GM12878 (cell line): ENCODE data around the gene BEST2. TPM values are rescaled to one million over a fixed set of nuclear protein-coding genes. Genes with fewer than 3 reads are reported as not detected.

ENCODE experiments used
- CBFB ChIP-seq: IDR thresholded peaks from 2 replicates; pipeline ENCODE4 v1.6.1; 2016; ENCODE audit warnings: antibody characterized with exemption, low read depth
- CBX5 ChIP-seq: sonication (generic); IDR thresholded peaks from 2 replicates; pipeline ENCODE4 v1.6.1; 2016; ENCODE audit warnings: low read depth, moderate library complexity, mild to moderate bottlenecking, inconsistent platforms
- ESRRA ChIP-seq: IDR thresholded peaks from 2 replicates; pipeline ENCODE4 v1.6.1; 2012; ENCODE audit warnings: mild to moderate bottlenecking, low read length, improper control_type of control experiment
- FOXK2 ChIP-seq: fragments of 450-650 bp; IDR thresholded peaks from 2 replicates; pipeline ENCODE4 v1.6.1; 2017; ENCODE audit warnings: mild to moderate bottlenecking, moderate library complexity
- HCFC1 ChIP-seq: fragments of 150-350 bp; IDR thresholded peaks from 2 replicates; pipeline ENCODE4 v1.6.1; 2014; ENCODE audit warnings: low read length
- HDAC6 ChIP-seq: fragments of 200-600 bp; sonication (generic); IDR thresholded peaks from one replicate; pipeline ENCODE4 v1.8.0; 2017; ENCODE audit warnings: antibody characterized with exemption; ENCODE audit not compliant: unreplicated experiment
- HDGF ChIP-seq: fragments of 450-650 bp; IDR thresholded peaks from 2 replicates; pipeline ENCODE4 v1.6.1; 2016; ENCODE audit warnings: antibody characterized with exemption
- JUND ChIP-seq: IDR thresholded peaks from 2 replicates; pipeline ENCODE4 v1.6.1; 2012; ENCODE audit warnings: low read depth, mild to moderate bottlenecking, low read length, improper control_type of control experiment, moderate library complexity
- MTA3 ChIP-seq: IDR thresholded peaks from 2 replicates; pipeline ENCODE4 v1.6.1; 2012; ENCODE audit warnings: low read length, inconsistent platforms, borderline replicate concordance
- NBN ChIP-seq: fragments of 450-650 bp; IDR thresholded peaks from 2 replicates; pipeline ENCODE4 v1.6.1; 2016
- NFYB ChIP-seq: IDR thresholded peaks from 2 replicates; pipeline ENCODE4 v1.6.1; 2011; ENCODE audit warnings: low read depth, mild to moderate bottlenecking, low read length, improper control_type of control experiment, moderate library complexity; ENCODE audit not compliant: insufficient read depth
- NR2F1 ChIP-seq: fragments of 450-650 bp; conservative IDR thresholded peaks from 2 replicates; pipeline ENCODE4 v1.6.1; 2017; ENCODE audit warnings: mild to moderate bottlenecking
- PML ChIP-seq: IDR thresholded peaks from 2 replicates; pipeline ENCODE4 v1.6.1; 2012; ENCODE audit warnings: low read length, inconsistent platforms
- POLR2AphosphoS2 ChIP-seq: IDR thresholded peaks from 2 replicates; pipeline ENCODE4 v1.6.1; 2011; ENCODE audit warnings: low read depth, mild to moderate bottlenecking, low read length, improper control_type of control experiment, moderate library complexity
- POLR2AphosphoS5 ChIP-seq: IDR thresholded peaks from 2 replicates; pipeline ENCODE4 v1.6.1; 2011; ENCODE audit warnings: mild to moderate bottlenecking, low read length, inconsistent platforms
- RB1 ChIP-seq: fragments of 450-650 bp; formaldehyde crosslinking; IDR thresholded peaks from 2 replicates; pipeline ENCODE4 v1.6.1; 2017; ENCODE audit warnings: mild to moderate bottlenecking, borderline replicate concordance
- SIN3A ChIP-seq: IDR thresholded peaks from 2 replicates; pipeline ENCODE4 v1.6.1; 2012; ENCODE audit warnings: low read depth, low read length, improper control_type of control experiment
- SIX5 ChIP-seq: IDR thresholded peaks from 2 replicates; pipeline ENCODE4 v1.6.1; 2011; ENCODE audit warnings: mild to moderate bottlenecking, low read depth, low read length, moderate library complexity; ENCODE audit not compliant: severe bottlenecking
- SMAD1 ChIP-seq: fragments of 450-650 bp; IDR thresholded peaks from 2 replicates; pipeline ENCODE4 v1.6.1; 2018; ENCODE audit warnings: mild to moderate bottlenecking, low read depth; ENCODE audit not compliant: partially characterized antibody
- SMARCA5 ChIP-seq: fragments of 450-650 bp; IDR thresholded peaks from 2 replicates; pipeline ENCODE4 v1.6.1; 2017; ENCODE audit warnings: mild to moderate bottlenecking
- SPI1 ChIP-seq: IDR thresholded peaks from 2 replicates; pipeline ENCODE4 v1.6.1; 2011; ENCODE audit warnings: low read depth, mild to moderate bottlenecking, low read length, moderate library complexity, borderline replicate concordance; ENCODE audit not compliant: insufficient read depth
- YY1 ChIP-seq: IDR thresholded peaks from 2 replicates; pipeline ENCODE4 v1.6.1; 2011; ENCODE audit warnings: low read depth, mild to moderate bottlenecking, low read length
- ZBED1 ChIP-seq: IDR thresholded peaks from 2 replicates; pipeline ENCODE4 v1.6.1; 2016; ENCODE audit warnings: borderline replicate concordance
- ZNF24 ChIP-seq: fragments of 450-650 bp; IDR thresholded peaks from 2 replicates; pipeline ENCODE4 v1.6.1; 2017; ENCODE audit warnings: antibody characterized with exemption, mild to moderate bottlenecking
- ZNF384 ChIP-seq: IDR thresholded peaks from 2 replicates; pipeline ENCODE4 v1.6.1; 2012; ENCODE audit warnings: low read depth, mild to moderate bottlenecking, low read length, improper control_type of control experiment, borderline replicate concordance
- polyA plus RNA-seq, 11 experiments: library from polyadenylated mRNA; depleted of rRNA in 4 of 11; unstranded in 6 of 11; stranded (reverse) in 5 of 11; fragments of >200 nt; fragmentation: Nextera tagmentation in 4 of 11; fragmentation: Illumina TruSeq in 1 of 11; extraction: Ambion mirVana in 4 of 11; extraction: Trizol in 1 of 11; gene quantifications; 1 replicate in 1 of 11; 2 replicates in 10 of 11; pipeline versions ENCODE4 v1.2.1 to v1.2.3, GENCODE V29; 2011 to 2016; ENCODE audit warnings: inconsistent platforms in 2 of 11, missing spikeins in 2 of 11, low read depth in 1 of 11
- total RNA-seq, 4 experiments: library from RNA; depleted of rRNA in 3 of 4; stranded (reverse); fragments of >200 nt in 3 of 4; fragmentation: Illumina TruSeq in 1 of 4; extraction: Trizol in 1 of 4; gene quantifications; 2 replicates each; pipeline versions ENCODE4 v1.2.1 to v1.2.3, GENCODE V29; 2013 to 2021
- TF ChIP-seq, protein P1 (sequence below): fragments of 450-650 bp; formaldehyde crosslinking; IDR thresholded peaks from 2 replicates; pipeline ENCODE4 v1.5.0; 2022; ENCODE audit warnings: mild to moderate bottlenecking, missing genetic modification characterization
- TF ChIP-seq, protein P2 (sequence below): IDR thresholded peaks from 2 replicates; pipeline ENCODE4 v1.6.1; 2011; ENCODE audit warnings: borderline replicate concordance, low read depth, mild to moderate bottlenecking, moderate library complexity, mixed read lengths, low read length; ENCODE audit not compliant: insufficient read depth; ENCODE audit errors: extremely low read length
- TF ChIP-seq, protein P3 (sequence below): IDR thresholded peaks from 2 replicates; pipeline ENCODE4 v1.6.1; 2011; ENCODE audit warnings: borderline replicate concordance, low read depth, mild to moderate bottlenecking, moderate library complexity, low read length; ENCODE audit not compliant: insufficient read depth, poor library complexity, severe bottlenecking

BEST2 gene
- total and polyA plus RNA-seq, 10 of the 15 experiments (the other 5 are each of a cell fraction or from before 2014, with no cell fraction given): not detected

DNA sequence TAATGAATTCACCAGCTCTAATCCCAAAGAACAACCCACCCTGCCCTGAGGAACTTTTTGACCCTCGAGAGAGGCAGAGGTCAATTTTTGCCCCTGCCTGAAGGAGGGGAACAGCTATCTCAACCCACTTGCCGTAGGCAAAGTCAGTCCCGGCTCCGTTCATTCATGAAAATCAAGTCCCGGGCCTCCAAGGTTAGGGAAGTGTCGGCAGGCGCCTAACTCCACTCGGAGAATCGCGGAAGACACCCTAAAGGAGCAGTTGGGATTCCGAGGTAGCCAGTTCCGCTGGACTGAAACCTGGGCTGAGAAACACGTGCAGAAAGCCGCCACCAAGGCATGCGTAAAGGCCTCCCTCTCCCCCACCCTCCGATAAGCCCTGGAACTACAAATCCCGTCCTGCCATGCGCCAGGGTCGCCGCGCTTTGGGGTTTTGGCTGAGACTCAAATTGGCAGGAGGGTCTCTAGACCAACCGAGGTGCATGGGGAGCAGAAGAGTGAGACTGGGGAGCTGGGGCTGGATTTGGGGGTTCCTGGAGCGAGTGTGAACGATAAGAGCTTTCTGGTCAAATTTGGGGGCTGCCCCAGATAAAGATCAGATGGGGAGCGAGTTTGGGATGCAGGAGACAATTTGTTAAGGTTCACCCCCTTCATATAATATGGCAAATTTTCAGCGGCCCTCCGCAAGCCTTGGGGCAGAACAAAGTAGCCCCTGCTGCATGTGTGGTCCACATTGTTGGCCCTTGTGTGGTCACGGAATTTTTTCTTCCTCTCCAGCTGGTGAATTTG is 27.8 kb upstream of the BEST2 start, which contains the start of gene TNPO2 (continued):
- TF ChIP-seq SPI1 (no peak; the same call in 1 of the 2 replicates), NFYB (no peak), SMAD1 (no peak), CBFB (no peak), HDGF (no peak), SIN3A (peak; percentile 86), SIX5 (peak; percentile 81), FOXK2 (no peak), PML (peak; percentile 39; the same call in 1 of the 2 replicates), HDAC6 (no peak), HCFC1 (peak; percentile 89), JUND (no peak), MTA3 (no peak), ZNF384 (no peak), ZBED1 (no peak), POLR2AphosphoS5 (peak; percentile 64), NBN (no peak), CBX5 (no peak), ZNF24 (no peak), NR2F1 (peak; percentile 25; the same call in 1 of the 2 replicates), RB1 (no peak), SMARCA5 (no peak), YY1 (peak; percentile 70; the same call in 1 of the 2 replicates), ESRRA (0 out of 2 replicates have a peak, but pooled peaks have one; percentile 22), POLR2AphosphoS2 (no peak; the same call in 1 of the 2 replicates)
- TF ChIP-seq, protein P1, sequence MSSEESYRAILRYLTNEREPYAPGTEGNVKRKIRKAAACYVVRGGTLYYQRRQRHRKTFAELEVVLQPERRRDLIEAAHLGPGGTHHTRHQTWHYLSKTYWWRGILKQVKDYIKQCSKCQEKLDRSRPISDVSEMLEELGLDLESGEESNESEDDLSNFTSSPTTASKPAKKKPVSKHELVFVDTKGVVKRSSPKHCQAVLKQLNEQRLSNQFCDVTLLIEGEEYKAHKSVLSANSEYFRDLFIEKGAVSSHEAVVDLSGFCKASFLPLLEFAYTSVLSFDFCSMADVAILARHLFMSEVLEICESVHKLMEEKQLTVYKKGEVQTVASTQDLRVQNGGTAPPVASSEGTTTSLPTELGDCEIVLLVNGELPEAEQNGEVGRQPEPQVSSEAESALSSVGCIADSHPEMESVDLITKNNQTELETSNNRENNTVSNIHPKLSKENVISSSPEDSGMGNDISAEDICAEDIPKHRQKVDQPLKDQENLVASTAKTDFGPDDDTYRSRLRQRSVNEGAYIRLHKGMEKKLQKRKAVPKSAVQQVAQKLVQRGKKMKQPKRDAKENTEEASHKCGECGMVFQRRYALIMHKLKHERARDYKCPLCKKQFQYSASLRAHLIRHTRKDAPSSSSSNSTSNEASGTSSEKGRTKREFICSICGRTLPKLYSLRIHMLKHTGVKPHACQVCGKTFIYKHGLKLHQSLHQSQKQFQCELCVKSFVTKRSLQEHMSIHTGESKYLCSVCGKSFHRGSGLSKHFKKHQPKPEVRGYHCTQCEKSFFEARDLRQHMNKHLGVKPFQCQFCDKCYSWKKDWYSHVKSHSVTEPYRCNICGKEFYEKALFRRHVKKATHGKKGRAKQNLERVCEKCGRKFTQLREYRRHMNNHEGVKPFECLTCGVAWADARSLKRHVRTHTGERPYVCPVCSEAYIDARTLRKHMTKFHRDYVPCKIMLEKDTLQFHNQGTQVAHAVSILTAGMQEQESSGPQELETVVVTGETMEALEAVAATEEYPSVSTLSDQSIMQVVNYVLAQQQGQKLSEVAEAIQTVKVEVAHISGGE: no peak
- TF ChIP-seq, protein P2, sequence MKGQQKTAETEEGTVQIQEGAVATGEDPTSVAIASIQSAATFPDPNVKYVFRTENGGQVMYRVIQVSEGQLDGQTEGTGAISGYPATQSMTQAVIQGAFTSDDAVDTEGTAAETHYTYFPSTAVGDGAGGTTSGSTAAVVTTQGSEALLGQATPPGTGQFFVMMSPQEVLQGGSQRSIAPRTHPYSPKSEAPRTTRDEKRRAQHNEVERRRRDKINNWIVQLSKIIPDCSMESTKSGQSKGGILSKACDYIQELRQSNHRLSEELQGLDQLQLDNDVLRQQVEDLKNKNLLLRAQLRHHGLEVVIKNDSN: peak; percentile 44
- TF ChIP-seq, protein P3, sequence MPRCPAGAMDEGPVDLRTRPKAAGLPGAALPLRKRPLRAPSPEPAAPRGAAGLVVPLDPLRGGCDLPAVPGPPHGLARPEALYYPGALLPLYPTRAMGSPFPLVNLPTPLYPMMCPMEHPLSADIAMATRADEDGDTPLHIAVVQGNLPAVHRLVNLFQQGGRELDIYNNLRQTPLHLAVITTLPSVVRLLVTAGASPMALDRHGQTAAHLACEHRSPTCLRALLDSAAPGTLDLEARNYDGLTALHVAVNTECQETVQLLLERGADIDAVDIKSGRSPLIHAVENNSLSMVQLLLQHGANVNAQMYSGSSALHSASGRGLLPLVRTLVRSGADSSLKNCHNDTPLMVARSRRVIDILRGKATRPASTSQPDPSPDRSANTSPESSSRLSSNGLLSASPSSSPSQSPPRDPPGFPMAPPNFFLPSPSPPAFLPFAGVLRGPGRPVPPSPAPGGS: no peak
